Measurements from ENCODE around the gene SRRM2. TPM values are rescaled to one million over a fixed set of nuclear protein-coding genes. Genes with fewer than 3 reads are reported as not detected.
A peak's percentile ranks its signal among the peaks of the same experiment; 100 is the strongest.

The SRRM2 gene
- total RNA-seq, 1 donor from 2014 or later: 660 TPM

DNA sequence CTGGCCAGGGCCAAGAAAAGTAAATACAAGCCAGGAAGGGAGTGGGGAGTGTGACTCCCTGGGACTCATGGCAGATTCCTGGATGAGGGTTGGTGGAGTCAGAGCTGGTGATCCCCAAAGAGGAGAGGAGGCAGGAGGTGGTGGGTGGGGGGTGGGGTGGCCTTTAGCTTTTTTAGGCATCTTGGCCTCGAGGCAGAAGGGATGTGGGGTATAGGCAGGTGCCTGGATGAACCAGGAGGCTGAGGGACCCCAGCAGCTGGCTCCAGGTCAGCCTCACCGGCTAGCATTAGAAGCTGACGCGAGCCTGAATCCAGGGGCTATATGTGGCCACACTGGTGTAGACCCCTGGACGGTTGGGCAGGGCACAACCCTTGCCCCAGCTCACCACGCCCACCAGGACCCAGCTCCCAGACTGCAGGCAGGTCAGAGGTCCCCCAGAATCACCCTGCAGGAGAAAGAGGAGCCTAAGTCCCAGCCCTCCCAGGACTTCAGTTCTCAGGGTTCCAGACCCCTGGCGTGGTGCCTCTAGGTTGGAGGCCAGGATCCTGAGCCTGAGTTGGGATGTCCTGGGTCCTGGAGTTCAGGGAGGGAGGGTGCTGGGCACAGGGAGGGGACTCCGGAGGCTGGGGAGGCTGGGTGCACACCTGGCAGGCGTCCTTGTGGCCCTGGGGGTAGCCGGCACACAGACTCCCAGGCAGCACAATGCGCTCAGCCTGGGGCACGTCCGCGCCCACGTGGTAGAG lies 32.1 kb downstream of the SRRM2 start:
- DNase-seq: peak; percentile 62

DNA sequence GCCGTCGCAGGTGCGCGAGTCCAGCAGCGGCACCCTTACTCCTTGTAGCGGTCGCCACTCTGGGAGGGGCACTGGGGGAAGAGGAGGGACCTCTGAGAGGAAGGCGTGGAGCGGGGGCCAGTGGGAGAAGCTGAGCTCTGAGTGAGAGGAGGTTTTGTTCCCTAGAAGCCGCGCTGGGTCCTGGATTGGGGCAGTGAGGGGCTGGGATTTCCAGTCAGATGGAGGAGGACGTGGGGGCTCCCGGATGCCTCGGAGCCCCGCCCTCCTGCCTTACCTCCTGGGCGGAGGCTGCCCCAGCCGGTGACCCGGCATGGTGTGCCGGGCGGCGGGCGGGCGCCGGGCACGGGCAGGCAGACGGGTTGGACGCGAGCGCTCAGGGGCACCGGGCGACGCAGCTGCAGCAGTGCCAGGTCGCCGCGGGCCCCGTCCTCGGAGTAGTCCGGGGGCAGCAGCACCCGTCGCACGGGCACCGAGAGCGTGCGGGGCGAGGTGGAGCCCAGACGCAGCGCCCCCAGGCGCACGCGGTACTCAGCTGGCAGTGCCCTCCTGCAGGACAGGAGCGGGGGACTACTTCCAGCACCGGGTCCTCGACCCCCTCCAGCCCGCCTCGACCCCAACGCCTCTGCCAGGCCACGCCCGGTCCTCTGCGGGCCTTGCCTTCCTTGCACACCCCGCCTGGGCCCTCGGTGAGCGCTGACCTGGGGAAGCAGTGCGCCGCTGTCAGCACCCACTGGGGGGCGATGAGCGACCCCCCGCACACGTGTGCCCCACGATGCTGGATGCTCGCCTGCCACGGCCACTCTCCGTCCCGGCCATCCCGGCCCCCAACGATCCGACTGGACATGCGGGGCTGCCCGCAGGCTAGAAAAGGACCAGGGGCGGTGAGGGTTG lies 32.9 kb downstream of the SRRM2 start:
- intact Hi-C loops (cut with DNase I): no loop called here
- Histone ChIP-seq H3K9me3 (no peaks in the 10 kb centered on the region), H3K36me3 (no peaks in the 10 kb centered on the region), H3K4me1 (peaks cover 6% of the 10 kb centered on the region), H3K4me3 (peak overlapping the region; percentile 48), H3K27ac (no peak overlapping the region), H3K27me3 (peaks cover 40% of the 10 kb centered on the region)
- peak; percentile 74 for DNase-seq
- TF ChIP-seq, protein P1, sequence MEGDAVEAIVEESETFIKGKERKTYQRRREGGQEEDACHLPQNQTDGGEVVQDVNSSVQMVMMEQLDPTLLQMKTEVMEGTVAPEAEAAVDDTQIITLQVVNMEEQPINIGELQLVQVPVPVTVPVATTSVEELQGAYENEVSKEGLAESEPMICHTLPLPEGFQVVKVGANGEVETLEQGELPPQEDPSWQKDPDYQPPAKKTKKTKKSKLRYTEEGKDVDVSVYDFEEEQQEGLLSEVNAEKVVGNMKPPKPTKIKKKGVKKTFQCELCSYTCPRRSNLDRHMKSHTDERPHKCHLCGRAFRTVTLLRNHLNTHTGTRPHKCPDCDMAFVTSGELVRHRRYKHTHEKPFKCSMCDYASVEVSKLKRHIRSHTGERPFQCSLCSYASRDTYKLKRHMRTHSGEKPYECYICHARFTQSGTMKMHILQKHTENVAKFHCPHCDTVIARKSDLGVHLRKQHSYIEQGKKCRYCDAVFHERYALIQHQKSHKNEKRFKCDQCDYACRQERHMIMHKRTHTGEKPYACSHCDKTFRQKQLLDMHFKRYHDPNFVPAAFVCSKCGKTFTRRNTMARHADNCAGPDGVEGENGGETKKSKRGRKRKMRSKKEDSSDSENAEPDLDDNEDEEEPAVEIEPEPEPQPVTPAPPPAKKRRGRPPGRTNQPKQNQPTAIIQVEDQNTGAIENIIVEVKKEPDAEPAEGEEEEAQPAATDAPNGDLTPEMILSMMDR (IDR thresholded peaks at IDR 0.05): peak; percentile 25
- peak; percentile 55 for ATAC-seq

More for the DNA sequence above, 32.1 kb downstream of the SRRM2 start:
- intact Hi-C loops (cut with DNase I): no loop called here
- no peak overlapping the region for H3K27ac ChIP-seq
- H3K4me3 ChIP-seq: peak overlapping the region; percentile 48
- TF ChIP-seq, protein P1 (IDR thresholded peaks at IDR 0.05): no peak
- no peaks in the 10 kb centered on the region for H3K9me3 ChIP-seq
- H3K36me3 ChIP-seq: no peaks in the 10 kb centered on the region
- no peak for ATAC-seq
- peaks cover 6% of the 10 kb centered on the region for H3K4me1 ChIP-seq
- peaks cover 32% of the 10 kb centered on the region for H3K27me3 ChIP-seq

DNA sequence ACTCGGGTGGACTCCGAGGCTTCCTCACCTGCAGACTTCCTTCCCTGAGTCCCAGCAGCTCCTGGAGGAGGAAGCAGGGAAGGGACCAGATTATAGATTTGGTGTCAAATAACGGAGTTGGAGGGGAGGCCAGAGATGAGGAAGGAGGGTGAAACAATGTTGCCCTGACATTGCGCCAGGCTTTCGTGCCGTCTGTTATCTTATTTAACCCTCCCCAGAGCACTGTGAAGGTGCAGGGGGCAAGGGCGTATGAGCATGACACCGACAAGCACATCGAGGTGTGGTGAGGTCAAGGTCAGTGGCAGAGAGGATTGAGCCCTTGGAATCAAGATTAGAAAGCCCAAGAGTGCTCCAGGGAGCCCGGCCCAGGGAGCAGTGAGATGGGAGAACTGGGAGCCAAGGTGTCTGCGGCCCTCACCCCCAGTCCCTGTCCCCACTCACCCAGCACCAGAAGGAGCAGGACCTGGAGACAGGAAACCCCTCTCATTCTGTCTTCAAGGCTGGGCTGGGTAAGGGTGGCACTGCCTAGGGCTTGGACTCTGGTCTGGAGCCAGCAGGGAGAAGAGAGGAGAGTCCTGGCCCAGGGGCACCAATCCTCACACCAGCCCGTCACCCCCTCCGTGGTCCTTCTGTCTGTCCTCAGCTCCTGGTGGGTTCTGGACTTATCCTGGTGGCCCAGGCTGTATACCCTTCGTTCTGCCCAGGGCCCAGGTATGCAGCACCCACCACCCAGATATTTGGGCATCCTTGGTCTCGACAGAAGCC lies 33.8 kb downstream of the SRRM2 start:
- intact Hi-C loops (cut with DNase I): no loop called here
- Histone ChIP-seq H3K36me3 (no peaks in the 10 kb centered on the region), H3K27me3 (peaks cover 49% of the 10 kb centered on the region), H3K9me3 (no peaks in the 10 kb centered on the region), H3K4me3 (no peak overlapping the region), H3K27ac (no peak overlapping the region), H3K4me1 (peaks cover 6% of the 10 kb centered on the region)
- TF ChIP-seq, protein P1 (IDR thresholded peaks at IDR 0.05): no peak
- ATAC-seq (no peak), DNase-seq (peak; percentile 44)

DNA sequence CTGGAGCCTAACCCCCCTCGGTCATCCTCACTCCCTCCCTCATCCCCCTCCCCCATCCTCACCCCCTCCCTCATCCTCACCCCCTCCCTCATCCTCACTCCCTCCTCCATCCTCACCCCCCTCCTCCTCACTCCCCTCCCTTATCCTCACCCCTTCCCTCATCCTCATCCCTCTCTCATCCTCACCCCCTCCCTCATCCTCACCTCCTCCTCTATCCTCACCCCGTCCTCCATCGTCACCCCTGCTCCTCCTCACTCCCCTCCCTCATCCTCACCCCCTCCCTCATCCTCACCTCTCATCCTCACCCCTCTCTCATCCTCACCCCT lies 34.4 kb downstream of the SRRM2 start:
- intact Hi-C loops (cut with DNase I): no loop called here
- TF ChIP-seq, protein P1 (IDR thresholded peaks at IDR 0.05): no peak
- ATAC-seq (no peak), DNase-seq (no peak)
- Histone ChIP-seq H3K27me3 (peaks cover 51% of the 10 kb centered on the region), H3K9me3 (no peaks in the 10 kb centered on the region), H3K4me1 (peaks cover 6% of the 10 kb centered on the region), H3K4me3 (no peak overlapping the region), H3K36me3 (no peaks in the 10 kb centered on the region), H3K27ac (no peak overlapping the region)

DNA sequence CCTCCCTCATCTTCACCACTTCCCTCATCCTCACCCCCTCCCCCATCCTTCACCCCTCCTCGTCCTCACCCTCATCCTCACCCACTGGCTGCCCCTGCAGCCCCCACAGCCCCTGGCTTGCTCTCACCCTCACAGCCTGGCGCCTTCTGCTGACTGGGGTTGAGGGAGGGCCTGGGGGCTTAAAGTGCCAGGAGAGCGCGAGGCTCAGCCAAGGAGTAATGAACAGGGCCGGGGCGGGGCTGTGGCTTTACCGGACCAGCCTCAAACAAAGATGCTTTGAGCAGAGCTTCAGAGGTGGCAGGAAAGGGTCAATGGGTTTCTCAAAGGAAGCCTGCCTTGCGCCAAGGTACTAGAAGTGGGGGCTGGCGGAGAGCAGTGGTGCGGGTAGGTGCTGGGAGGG lies 35.0 kb downstream of the SRRM2 start, which contains the start of gene PRSS33:
Gene PRSS33, minus strand, starts transcription at position 155 of the 400 bp plus-strand sequence. CDS start 1,013 bp downstream, outside the sequence.
- Histone ChIP-seq H3K4me1 (peaks cover 6% of the 10 kb centered on the region), H3K27ac (no peak within 1 kb of the TSS), H3K27me3 (peaks cover 51% of the 10 kb centered on the region), H3K4me3 (no peak within 1 kb of the TSS), H3K9me3 (no peaks in the 10 kb centered on the region), H3K36me3 (no peaks in the 10 kb centered on the region)
- no peak for DNase-seq
- no peak for ATAC-seq
- TF ChIP-seq, protein P1 (IDR thresholded peaks at IDR 0.05): no peak
- intact Hi-C loops (cut with DNase I): no loop called here

Measured in upper lobe of right lung (tissue), 1 donor.